B cell (primary cell): Measurements from ENCODE around the gene NUCB1. TPM values are rescaled to one million over a fixed set of nuclear protein-coding genes. Genes with fewer than 3 reads are reported as not detected.

Experiments
- ATAC-seq: fragments of 200-7000 bp; cut with Tn5 transposase; one replicate; pipeline ENCODE4 v1.10.0; 2021; ENCODE audit warnings: low read depth, mild to moderate bottlenecking, moderate number of reproducible peaks, moderate library complexity
- CTCF ChIA-PET: fragments of 350-600 bp; sonication (Branson Sonifier 250); formaldehyde crosslinking; loops from one replicate; lab custom pipeline; 2021; ENCODE audit warnings: antibody characterized with exemption, inconsistent platforms; lab: Charles Lee
- POLR2A ChIA-PET: fragments of 350-600 bp; sonication (Branson Sonifier 250); formaldehyde crosslinking; loops from one replicate; lab custom pipeline; 2021; ENCODE audit warnings: antibody characterized with exemption; lab: Charles Lee
- DNase-seq: peaks from one replicate; pipeline ENCODE4 v3.0.0; 2013
- H2AFZ ChIP-seq: 2 replicates; pipeline ENCODE4 v1.6.1; 2012; ENCODE audit warnings: mild to moderate bottlenecking, low read depth, low read length; ENCODE audit not compliant: insufficient read depth, poor library complexity, severe bottlenecking
- H3K27ac ChIP-seq, 2 donors: 1 replicate in 1 of 2; 2 replicates in 1 of 2; pipeline ENCODE4 v1.5.1; 2012 to 2013; ENCODE audit warnings: low read length in 2 of 2, mild to moderate bottlenecking in 2 of 2, moderate library complexity in 1 of 2
- H3K27me3 ChIP-seq, 4 experiments: fragments of 200-600 bp in 1 of 4; sonication (generic) in 1 of 4; replicated peaks in 1 of 4; 1 replicate in 2 of 4; 2 replicates in 2 of 4; pipeline versions ENCODE4 v1.6.1 to v1.7.0; 2013 to 2016; ENCODE audit warnings: low read length in 3 of 4, mild to moderate bottlenecking in 2 of 4, mixed read lengths in 1 of 4, moderate library complexity in 1 of 4; ENCODE audit not compliant: insufficient read depth in 4 of 4, control insufficient read depth in 3 of 4; ENCODE audit errors: control extremely low read depth in 1 of 4
- H3K36me3 ChIP-seq, 2 experiments: replicated peaks in 1 of 2; 1 replicate in 1 of 2; 2 replicates in 1 of 2; pipeline versions ENCODE4 v1.6.1 to v1.7.1; 2013; ENCODE audit warnings: low read length in 1 of 2; ENCODE audit not compliant: insufficient read depth in 2 of 2, control insufficient read depth in 1 of 2; ENCODE audit errors: control extremely low read depth in 1 of 2, extremely low read depth in 1 of 2
- H3K4me1 ChIP-seq, 2 donors: fragments of 200-600 bp in 1 of 2; sonication (generic) in 1 of 2; 1 replicate in 1 of 2; 2 replicates in 1 of 2; pipeline versions ENCODE4 v1.5.1 to v1.6.1; 2013 to 2017; ENCODE audit warnings: low read length in 2 of 2; ENCODE audit not compliant: control insufficient read depth in 2 of 2, insufficient read depth in 2 of 2
- H3K4me2 ChIP-seq: replicated peaks from 2 replicates; pipeline ENCODE3; 2012; ENCODE audit warnings: mild to moderate bottlenecking, low read depth, low read length; ENCODE audit not compliant: poor library complexity, severe bottlenecking
- H3K4me3 ChIP-seq, 5 experiments: fragments of 200-600 bp in 1 of 5; sonication (generic) in 1 of 5; 1 replicate in 3 of 5; 2 replicates in 2 of 5; pipeline versions ENCODE4 v1.5.1 to v1.7.0; 2011 to 2016; ENCODE audit warnings: low read length in 4 of 5, mild to moderate bottlenecking in 4 of 5, low read depth in 2 of 5, control low read depth in 1 of 5, moderate library complexity in 1 of 5; ENCODE audit not compliant: insufficient read depth in 1 of 5; ENCODE audit errors: control extremely low read depth in 1 of 5, extremely low read depth in 1 of 5
- H3K79me2 ChIP-seq: fragments of 200-600 bp; sonication (generic); one replicate; pipeline ENCODE4 v1.6.0; 2016; ENCODE audit warnings: low read length; ENCODE audit not compliant: control insufficient read depth, insufficient read depth
- H3K9ac ChIP-seq: fragments of 200-600 bp; sonication (generic); 2 replicates; pipeline ENCODE4 v1.6.1; 2017; ENCODE audit warnings: mild to moderate bottlenecking, low read length, moderate library complexity
- H3K9me3 ChIP-seq, 3 donors: one replicate each; pipeline versions ENCODE4 v1.6.1 to v1.7.1; 2013; ENCODE audit warnings: low read length in 2 of 3; ENCODE audit not compliant: control insufficient read depth in 2 of 3, insufficient read depth in 1 of 3; ENCODE audit errors: control extremely low read depth in 1 of 3
- H4K20me1 ChIP-seq: 2 replicates; pipeline ENCODE4 v1.6.0; 2012; ENCODE audit warnings: mild to moderate bottlenecking, low read length; ENCODE audit not compliant: insufficient read depth, control insufficient read depth, poor library complexity, severe bottlenecking
- H3K27ac Mint-ChIP-seq: one replicate; pipeline ENCODE4 v1.8.0; 2021; ENCODE audit warnings: mixed read lengths
- H3K27me3 Mint-ChIP-seq: one replicate; pipeline ENCODE4 v1.8.0; 2021; ENCODE audit warnings: mixed read lengths
- H3K4me1 Mint-ChIP-seq: one replicate; pipeline ENCODE4 v1.8.0; 2021; ENCODE audit warnings: mixed read lengths
- H3K4me3 Mint-ChIP-seq: one replicate; pipeline ENCODE4 v1.8.0; 2021; ENCODE audit warnings: mixed read lengths
- H3K9me3 Mint-ChIP-seq: one replicate; pipeline ENCODE4 v1.8.0; 2022; ENCODE audit warnings: mixed read lengths; ENCODE audit not compliant: insufficient read depth
- EZH2 ChIP-seq: IDR thresholded peaks from 2 replicates; pipeline ENCODE4 v1.6.1; 2012; ENCODE audit warnings: borderline replicate concordance, low read depth, mild to moderate bottlenecking, moderate library complexity, low read length; ENCODE audit not compliant: insufficient read depth, poor library complexity, severe bottlenecking
- WGBS: methylation state at CpG from one replicate; pipeline ENCODE4 v1.1.5; 2013; ENCODE audit warnings: missing lambda C conversion rate; ENCODE audit not compliant: insufficient coverage; 5-methylcytosine and 5-hydroxymethylcytosine counted together
- intact Hi-C: fragments of 100-400 bp; cut with micrococcal nuclease; formaldehyde crosslinking; loops from one replicate; pipeline ENCODE4 v1.10.0; 2022
- polyA plus RNA-seq: library from polyadenylated mRNA; depleted of rRNA; stranded (reverse); fragments of >200 nt; gene quantifications from 2 replicates; pipeline ENCODE4 v1.2.3, GENCODE V29; 2012
- total RNA-seq, 2 donors: library from RNA; stranded (reverse); fragments of 120-200 nt in 1 of 2; gene quantifications; 1 replicate in 1 of 2; 2 replicates in 1 of 2; pipeline versions ENCODE4 v1.2.3 to v1.2.4, GENCODE V29; 2013 to 2022
- TF ChIP-seq, protein P1 (sequence below): fragments of 200-600 bp; IDR thresholded peaks from one replicate; pipeline ENCODE4 v1.8.0; 2022; ENCODE audit warnings: antibody characterized with exemption, mild to moderate bottlenecking

NUCB1 gene
- total and polyA plus RNA-seq, 2 donors (not counting 1 experiment from before 2014, with no cell fraction given) = 118 to 134 TPM

DNA sequence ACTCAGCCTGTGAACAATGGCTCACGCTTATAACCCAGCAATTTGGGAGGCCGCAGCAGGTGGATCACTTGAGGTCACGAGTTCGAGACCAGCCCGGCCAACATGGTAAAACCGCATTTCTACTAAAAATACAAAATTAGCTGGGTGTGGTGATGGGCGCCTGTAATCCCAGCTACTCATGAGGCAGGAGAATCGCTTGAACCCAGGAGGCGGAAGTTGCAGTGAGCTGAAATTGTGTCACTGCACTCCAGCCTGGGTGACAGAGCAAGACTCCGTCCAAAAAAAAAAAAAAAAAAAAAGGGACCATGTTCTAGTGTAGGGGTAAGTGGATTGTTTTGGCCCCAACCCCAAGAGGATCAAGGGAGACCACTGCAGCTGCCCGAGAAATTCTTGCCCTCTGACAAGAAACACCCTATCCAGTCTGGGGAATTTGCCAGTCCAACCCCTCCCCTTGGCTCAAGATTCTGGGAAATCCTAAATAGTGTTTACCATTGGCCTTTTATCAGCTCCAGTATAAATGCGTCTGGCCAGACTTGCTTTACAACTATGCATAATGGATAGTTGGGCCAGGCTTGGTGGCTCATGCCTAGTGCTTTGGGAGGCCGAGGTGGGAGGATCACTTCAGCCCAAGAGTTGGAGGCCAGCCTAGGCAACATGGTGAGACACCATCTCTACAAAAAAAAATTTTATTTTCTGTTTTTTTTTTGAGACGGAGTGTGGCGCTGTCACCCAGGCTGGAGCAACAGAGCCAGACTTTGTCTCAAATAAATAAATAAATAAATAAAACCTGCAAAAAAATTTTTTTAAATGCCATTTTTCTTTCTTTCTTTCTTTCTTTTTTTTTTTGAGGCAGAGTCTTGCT, 28.3 kb downstream of the NUCB1 start:
- H3K4me3 ChIP-seq = no peak overlapping the region
- DNase-seq (no peak), ATAC-seq (no peak)
- no peak overlapping the region for H3K27ac ChIP-seq
- Mint-ChIP-seq H3K27me3 (peaks cover 6% of the 10 kb centered on the region), H3K9me3 (no peaks in the 10 kb centered on the region), H3K4me1 (peaks cover 3% of the 10 kb centered on the region), H3K27ac (no peak overlapping the region), H3K4me3 (no peak overlapping the region)
- no peak overlapping the region for H3K4me2 ChIP-seq
- peaks cover 0 to 7% (median 3%) of the 10 kb centered on the region in 4 experiments for H3K27me3 ChIP-seq
- no peak overlapping the region for H2AFZ ChIP-seq
- H3K9ac ChIP-seq = no peak overlapping the region
- ChIA-PET CTCF (no interaction called here), POLR2A (interaction anchor here (0.6 to 0.7 kb wide), 2 partner anchors 11 to 74 kb away, joined by 4 to 8 read pairs; no protein-coding TSS in a partner anchor)
- WGBS = 81% methylated on average over 2 of the region's 15 CpGs
- H3K36me3 ChIP-seq = no peaks in the 10 kb centered on the region
- H3K79me2 ChIP-seq = no peaks in the 10 kb centered on the region
- H3K9me3 ChIP-seq = no peaks in the 10 kb centered on the region
- H4K20me1 ChIP-seq = no peaks in the 10 kb centered on the region
- intact Hi-C loops = no loop called here
- H3K4me1 ChIP-seq = peaks cover 5 to 6% of the 10 kb centered on the region in 2 donors
- TF ChIP-seq EZH2 = no peak
- TF ChIP-seq, protein P1, sequence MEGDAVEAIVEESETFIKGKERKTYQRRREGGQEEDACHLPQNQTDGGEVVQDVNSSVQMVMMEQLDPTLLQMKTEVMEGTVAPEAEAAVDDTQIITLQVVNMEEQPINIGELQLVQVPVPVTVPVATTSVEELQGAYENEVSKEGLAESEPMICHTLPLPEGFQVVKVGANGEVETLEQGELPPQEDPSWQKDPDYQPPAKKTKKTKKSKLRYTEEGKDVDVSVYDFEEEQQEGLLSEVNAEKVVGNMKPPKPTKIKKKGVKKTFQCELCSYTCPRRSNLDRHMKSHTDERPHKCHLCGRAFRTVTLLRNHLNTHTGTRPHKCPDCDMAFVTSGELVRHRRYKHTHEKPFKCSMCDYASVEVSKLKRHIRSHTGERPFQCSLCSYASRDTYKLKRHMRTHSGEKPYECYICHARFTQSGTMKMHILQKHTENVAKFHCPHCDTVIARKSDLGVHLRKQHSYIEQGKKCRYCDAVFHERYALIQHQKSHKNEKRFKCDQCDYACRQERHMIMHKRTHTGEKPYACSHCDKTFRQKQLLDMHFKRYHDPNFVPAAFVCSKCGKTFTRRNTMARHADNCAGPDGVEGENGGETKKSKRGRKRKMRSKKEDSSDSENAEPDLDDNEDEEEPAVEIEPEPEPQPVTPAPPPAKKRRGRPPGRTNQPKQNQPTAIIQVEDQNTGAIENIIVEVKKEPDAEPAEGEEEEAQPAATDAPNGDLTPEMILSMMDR = no peak
